Body of pancreas (tissue), 4 donors: ENCODE data around the gene ADRB2. TPM values are rescaled to one million over a fixed set of nuclear protein-coding genes. Genes with fewer than 3 reads are reported as not detected.

Experiments
- ATAC-seq: fragments of 150-250 bp; one replicate; pipeline ENCODE4 v1.9.1; 2016
- DNase-seq, 4 donors: peaks; one replicate each; pipeline ENCODE4 v3.0.0-alpha.2; 2019
- H3K27ac ChIP-seq, 4 donors: fragments of 200-600 bp; sonication (generic); 1 replicate in 3 of 4; 2 replicates in 1 of 4; pipeline versions ENCODE4 v1.5.1 to v1.6.1; 2016 to 2019; ENCODE audit warnings: mild to moderate bottlenecking in 1 of 4, mixed read lengths in 1 of 4, moderate library complexity in 1 of 4
- H3K27me3 ChIP-seq, 2 donors: fragments of 200-600 bp; sonication (generic); one replicate each; pipeline ENCODE4 v1.6.0; 2016; ENCODE audit warnings: mild to moderate bottlenecking in 1 of 2
- H3K36me3 ChIP-seq, 2 donors: fragments of 200-600 bp; sonication (generic); replicated peaks in 1 of 2; 2 replicates each; pipeline ENCODE4 v1.5.1; 2016; ENCODE audit warnings: low read depth in 2 of 2; ENCODE audit not compliant: insufficient read depth in 1 of 2
- H3K4me1 ChIP-seq: fragments of 200-600 bp; sonication (generic); one replicate; pipeline ENCODE4 v1.6.0; 2016
- H3K4me3 ChIP-seq, 2 donors: fragments of 200-600 bp; sonication (generic); 1 replicate in 1 of 2; 2 replicates in 1 of 2; pipeline ENCODE4 v1.5.1; 2016 to 2019
- H3K9me3 ChIP-seq, 3 donors: fragments of 200-600 bp; sonication (generic); 1 replicate in 2 of 3; 2 replicates in 1 of 3; pipeline ENCODE4 v1.5.1; 2016
- POLR2A ChIP-seq, 3 donors: fragments of 450-650 bp; IDR thresholded peaks; one replicate each; pipeline ENCODE4 v1.6.1; 2016; ENCODE audit warnings: antibody characterized with exemption in 3 of 3, mild to moderate bottlenecking in 2 of 3
- WGBS, 2 donors: methylation state at CpG; one replicate each; pipeline ENCODE4 v1.1.5; 2017; 5-methylcytosine and 5-hydroxymethylcytosine counted together
- intact Hi-C: fragments of 100-400 bp; cut with DNase I; formaldehyde crosslinking; loops from one replicate; pipeline ENCODE4 v1.15.1; 2023
- total RNA-seq, 2 donors: library from RNA; depleted of rRNA; stranded (reverse); fragments of >200 nt; gene quantifications; one replicate each; pipeline ENCODE4 v1.1.0, GENCODE V29; 2016
- TF ChIP-seq, protein P1 (sequence below), 7 experiments: fragments of 450-650 bp in 4 of 7; fragments of 200-600 bp in 3 of 7; sonication (generic) in 3 of 7; IDR thresholded peaks; one replicate each; pipeline ENCODE4 v1.5.1; 2016 to 2019; ENCODE audit warnings: antibody characterized with exemption in 7 of 7

The ADRB2 gene
- total RNA-seq, result 1 to 10 TPM; 1.6 to 4.6 TPM

GRCh38 chr5:148826053-148826738 lies at the start of gene ADRB2:
TSS of gene ADRB2 (plus strand) at chr5:148826611. CDS start at chr5:148826832, 221 bp downstream.
- TF ChIP-seq, protein P1, sequence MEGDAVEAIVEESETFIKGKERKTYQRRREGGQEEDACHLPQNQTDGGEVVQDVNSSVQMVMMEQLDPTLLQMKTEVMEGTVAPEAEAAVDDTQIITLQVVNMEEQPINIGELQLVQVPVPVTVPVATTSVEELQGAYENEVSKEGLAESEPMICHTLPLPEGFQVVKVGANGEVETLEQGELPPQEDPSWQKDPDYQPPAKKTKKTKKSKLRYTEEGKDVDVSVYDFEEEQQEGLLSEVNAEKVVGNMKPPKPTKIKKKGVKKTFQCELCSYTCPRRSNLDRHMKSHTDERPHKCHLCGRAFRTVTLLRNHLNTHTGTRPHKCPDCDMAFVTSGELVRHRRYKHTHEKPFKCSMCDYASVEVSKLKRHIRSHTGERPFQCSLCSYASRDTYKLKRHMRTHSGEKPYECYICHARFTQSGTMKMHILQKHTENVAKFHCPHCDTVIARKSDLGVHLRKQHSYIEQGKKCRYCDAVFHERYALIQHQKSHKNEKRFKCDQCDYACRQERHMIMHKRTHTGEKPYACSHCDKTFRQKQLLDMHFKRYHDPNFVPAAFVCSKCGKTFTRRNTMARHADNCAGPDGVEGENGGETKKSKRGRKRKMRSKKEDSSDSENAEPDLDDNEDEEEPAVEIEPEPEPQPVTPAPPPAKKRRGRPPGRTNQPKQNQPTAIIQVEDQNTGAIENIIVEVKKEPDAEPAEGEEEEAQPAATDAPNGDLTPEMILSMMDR (IDR thresholded peaks at IDR 0.05), result peak in 1 of 7 experiments; percentile 6
- peak; percentile 29 to 95 (median 93) for TF ChIP-seq POLR2A (IDR thresholded peaks at IDR 0.05)
- DNase-seq, result peak; percentile 91 to 97 (median 95)
- H3K36me3 ChIP-seq, result no peaks in the 10 kb centered on the region
- H3K27ac ChIP-seq, result peak within 1 kb of the TSS; percentile 63 to 93 (median 89)
- peak; percentile 97 for ATAC-seq
- no peaks in the 10 kb centered on the region for H3K9me3 ChIP-seq
- no peaks in the 10 kb centered on the region for H3K27me3 ChIP-seq
- peaks cover 14% of the 10 kb centered on the region for H3K4me1 ChIP-seq
- WGBS, 2 donors, result 1% methylated on average over 15 to 42 of the region's 42 CpGs
- peak within 1 kb of the TSS; percentile 33 to 41 for H3K4me3 ChIP-seq
- intact Hi-C loops, result no loop called here

DNA sequence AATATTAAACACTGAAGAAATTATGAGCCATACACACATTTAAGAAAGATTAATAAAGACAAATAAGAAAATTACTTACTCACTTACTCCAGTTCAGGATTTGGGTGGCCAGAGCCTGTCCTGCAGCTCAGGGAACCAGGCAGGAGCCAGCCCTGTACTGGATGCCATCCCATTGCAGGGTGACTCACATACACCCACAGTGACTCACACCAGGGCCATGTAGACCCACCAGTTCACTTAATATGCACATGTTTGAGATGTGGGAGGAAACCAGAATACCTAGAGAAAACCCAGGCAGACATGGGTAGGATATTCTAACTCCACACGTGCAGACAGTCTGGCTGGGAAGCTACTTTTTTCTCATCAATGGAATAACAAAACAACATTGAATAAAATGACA lies 49.6 kb upstream of the ADRB2 start:
- Histone ChIP-seq H3K36me3 (no peaks in the 10 kb centered on the region), H3K9me3 (no peaks in the 10 kb centered on the region), H3K4me3 (no peak overlapping the region), H3K4me1 (no peaks in the 10 kb centered on the region), H3K27me3 (no peaks in the 10 kb centered on the region), H3K27ac (no peak overlapping the region)
- TF ChIP-seq POLR2A (IDR thresholded peaks at IDR 0.05), result no peak
- TF ChIP-seq, protein P1 (IDR thresholded peaks at IDR 0.05), result no peak
- ATAC-seq (no peak), DNase-seq (peak in 1 of 4 donors; percentile 10)
- 63 to 97% methylated on average over 1 of the region's 1 CpG for WGBS, 2 donors
- intact Hi-C loops, result no loop called here

- Histone ChIP-seq H3K4me1 (no peaks in the 10 kb centered on the region), H3K36me3 (no peaks in the 10 kb centered on the region), H3K9me3 (no peaks in the 10 kb centered on the region), H3K27ac (no peak overlapping the region), H3K4me3 (no peak overlapping the region), H3K27me3 (no peaks in the 10 kb centered on the region)
- no peak for ATAC-seq
- intact Hi-C loops, result no loop called here
- TF ChIP-seq, protein P1 (IDR thresholded peaks at IDR 0.05), result no peak
- TF ChIP-seq POLR2A (IDR thresholded peaks at IDR 0.05), result no peak
- no peak for DNase-seq
Measured at GRCh38 chr5:148778882-148779281, 47.5 kb upstream of the ADRB2 start.

DNA sequence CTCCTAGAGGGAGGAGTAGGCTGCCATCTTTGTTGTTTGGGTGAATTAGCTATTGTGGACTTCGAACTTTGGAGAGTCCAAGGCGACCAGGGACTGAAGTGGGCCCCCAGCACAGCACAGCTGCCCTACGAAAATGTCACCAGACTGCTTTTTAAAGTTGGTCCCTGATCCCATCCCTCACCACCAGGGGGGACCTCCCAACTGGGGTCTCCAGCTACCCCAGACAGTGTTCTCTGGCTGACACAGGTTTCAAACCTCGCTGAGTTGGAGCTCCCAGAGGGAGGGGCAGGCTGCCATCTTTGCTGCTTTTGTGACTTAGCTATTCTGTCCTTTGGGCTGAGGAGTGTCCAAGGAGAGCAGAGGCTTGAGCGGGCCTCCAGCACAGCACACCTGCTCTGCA lies 45.7 kb upstream of the ADRB2 start:
- DNase-seq (no peak), ATAC-seq (no peak)
- TF ChIP-seq POLR2A (IDR thresholded peaks at IDR 0.05), result no peak
- TF ChIP-seq, protein P1 (IDR thresholded peaks at IDR 0.05), result no peak
- Histone ChIP-seq H3K4me1 (no peaks in the 10 kb centered on the region), H3K4me3 (no peak overlapping the region), H3K9me3 (no peaks in the 10 kb centered on the region), H3K36me3 (no peaks in the 10 kb centered on the region), H3K27ac (no peak overlapping the region), H3K27me3 (no peaks in the 10 kb centered on the region)
- intact Hi-C loops, result no loop called here
- WGBS, 2 donors, result 88 to 89% methylated on average over 5 of the region's 5 CpGs

DNA sequence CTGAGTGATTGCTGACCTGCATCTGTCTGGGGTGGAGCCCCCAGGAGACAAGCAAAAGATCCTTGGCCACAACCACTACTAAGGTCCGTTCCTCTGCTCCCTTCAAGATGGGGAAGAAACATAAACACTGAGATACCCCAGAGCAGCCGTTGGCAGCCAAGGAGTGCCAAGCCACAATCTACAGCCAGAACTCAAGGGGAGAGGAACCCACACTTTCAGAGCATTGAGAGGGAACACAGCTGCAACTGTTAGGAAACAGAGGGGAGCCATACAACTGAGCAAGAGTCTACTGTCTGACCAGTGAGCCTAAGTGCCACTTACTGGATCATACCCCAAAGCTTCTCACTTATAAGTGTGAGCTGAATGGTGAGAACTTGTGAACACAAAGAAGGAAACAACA lies 44.6 kb upstream of the ADRB2 start:
- intact Hi-C loops, result no loop called here
- DNase-seq (no peak), ATAC-seq (no peak)
- TF ChIP-seq POLR2A (IDR thresholded peaks at IDR 0.05), result no peak
- TF ChIP-seq, protein P1 (IDR thresholded peaks at IDR 0.05), result no peak
- no peaks in the 10 kb centered on the region for H3K9me3 ChIP-seq
- WGBS, 2 donors, result 63 to 75% methylated on average over 2 of the region's 2 CpGs
- H3K27me3 ChIP-seq, result no peaks in the 10 kb centered on the region
- H3K4me1 ChIP-seq, result no peaks in the 10 kb centered on the region
- no peak overlapping the region for H3K4me3 ChIP-seq
- H3K27ac ChIP-seq, result no peak overlapping the region
- no peaks in the 10 kb centered on the region for H3K36me3 ChIP-seq
